AG10803 (cell line): ENCODE data around the gene KLC1.

Experiments
- DNase-seq: peaks from one replicate; pipeline ENCODE4 v3.0.0; 2010; ENCODE audit warnings: low read depth
- H3K4me3 ChIP-seq: 2 replicates; pipeline ENCODE4 v1.5.1; 2011; ENCODE audit warnings: mild to moderate bottlenecking, low read length, control low read depth
- TF ChIP-seq, protein P1 (sequence below): conservative IDR thresholded peaks from 2 replicates; pipeline ENCODE4 v1.5.1; 2011; ENCODE audit warnings: mild to moderate bottlenecking, low read length, control low read depth, inconsistent platforms

KLC1 gene

DNA sequence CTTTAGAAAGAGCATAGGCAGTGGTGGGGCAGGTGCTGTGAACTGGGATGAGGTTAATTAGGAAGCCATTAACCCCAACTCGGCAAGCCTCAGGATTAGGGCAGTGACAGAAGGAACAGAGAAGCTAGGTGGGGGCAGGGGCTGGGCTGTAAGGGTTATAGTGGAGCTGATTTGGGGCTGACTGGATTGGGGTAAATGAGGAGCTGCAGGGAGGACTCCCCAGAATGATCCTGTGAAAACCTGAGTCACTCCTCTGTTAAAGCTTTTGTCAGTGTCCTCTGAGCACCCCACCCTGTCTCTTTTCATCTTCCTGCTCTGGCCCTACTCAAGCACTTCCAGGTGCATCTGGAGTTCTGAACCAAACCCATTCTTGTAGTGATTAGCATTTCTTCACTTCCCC, 4.4 kb downstream of the KLC1 start:
- no peak overlapping the region for H3K4me3 ChIP-seq
- DNase-seq = no peak
- TF ChIP-seq, protein P1, sequence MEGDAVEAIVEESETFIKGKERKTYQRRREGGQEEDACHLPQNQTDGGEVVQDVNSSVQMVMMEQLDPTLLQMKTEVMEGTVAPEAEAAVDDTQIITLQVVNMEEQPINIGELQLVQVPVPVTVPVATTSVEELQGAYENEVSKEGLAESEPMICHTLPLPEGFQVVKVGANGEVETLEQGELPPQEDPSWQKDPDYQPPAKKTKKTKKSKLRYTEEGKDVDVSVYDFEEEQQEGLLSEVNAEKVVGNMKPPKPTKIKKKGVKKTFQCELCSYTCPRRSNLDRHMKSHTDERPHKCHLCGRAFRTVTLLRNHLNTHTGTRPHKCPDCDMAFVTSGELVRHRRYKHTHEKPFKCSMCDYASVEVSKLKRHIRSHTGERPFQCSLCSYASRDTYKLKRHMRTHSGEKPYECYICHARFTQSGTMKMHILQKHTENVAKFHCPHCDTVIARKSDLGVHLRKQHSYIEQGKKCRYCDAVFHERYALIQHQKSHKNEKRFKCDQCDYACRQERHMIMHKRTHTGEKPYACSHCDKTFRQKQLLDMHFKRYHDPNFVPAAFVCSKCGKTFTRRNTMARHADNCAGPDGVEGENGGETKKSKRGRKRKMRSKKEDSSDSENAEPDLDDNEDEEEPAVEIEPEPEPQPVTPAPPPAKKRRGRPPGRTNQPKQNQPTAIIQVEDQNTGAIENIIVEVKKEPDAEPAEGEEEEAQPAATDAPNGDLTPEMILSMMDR = no peak

DNA sequence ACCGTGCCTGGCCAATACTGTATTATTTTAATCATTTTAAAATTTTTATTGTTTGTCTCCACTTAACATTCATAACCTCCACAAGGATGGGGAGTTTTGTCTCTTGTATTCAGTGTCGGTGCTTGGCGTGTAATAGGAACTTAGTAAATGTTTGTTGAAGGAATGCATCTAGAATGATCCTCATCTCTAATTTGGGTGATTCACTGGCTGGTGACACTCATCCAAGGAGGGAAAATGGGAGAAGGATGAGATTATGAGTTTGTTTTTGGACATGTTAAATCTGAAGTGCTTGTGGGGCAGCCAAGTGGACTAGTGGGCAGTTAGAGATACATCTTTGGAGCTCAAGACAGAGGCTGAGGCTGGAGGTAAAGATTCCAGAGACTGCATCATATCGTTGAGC, 5.1 kb downstream of the KLC1 start:
- no peak for DNase-seq
- TF ChIP-seq, protein P1 = no peak
- H3K4me3 ChIP-seq = no peak overlapping the region

DNA sequence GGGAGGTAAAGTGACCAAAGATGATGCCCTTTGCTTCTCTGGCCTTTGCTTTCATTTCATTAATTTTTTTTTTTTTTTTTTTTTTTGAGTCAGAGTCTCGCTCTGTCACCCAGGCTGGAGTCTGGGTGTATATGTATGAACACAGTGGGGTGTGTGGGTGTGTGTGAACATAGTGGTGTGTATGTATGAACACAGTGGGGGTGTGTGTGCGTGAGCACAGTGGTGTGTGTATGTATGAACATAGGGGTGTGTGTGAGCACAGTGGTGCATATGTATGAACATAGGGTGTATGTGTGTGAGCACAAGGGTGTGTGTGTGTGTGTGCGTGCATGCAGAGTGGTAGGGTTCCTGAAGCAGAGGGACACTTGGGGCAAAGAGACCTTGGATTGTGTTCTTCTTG, 9.6 kb downstream of the KLC1 start:
- TF ChIP-seq, protein P1 = no peak
- DNase-seq = no peak
- H3K4me3 ChIP-seq = no peak overlapping the region

DNA sequence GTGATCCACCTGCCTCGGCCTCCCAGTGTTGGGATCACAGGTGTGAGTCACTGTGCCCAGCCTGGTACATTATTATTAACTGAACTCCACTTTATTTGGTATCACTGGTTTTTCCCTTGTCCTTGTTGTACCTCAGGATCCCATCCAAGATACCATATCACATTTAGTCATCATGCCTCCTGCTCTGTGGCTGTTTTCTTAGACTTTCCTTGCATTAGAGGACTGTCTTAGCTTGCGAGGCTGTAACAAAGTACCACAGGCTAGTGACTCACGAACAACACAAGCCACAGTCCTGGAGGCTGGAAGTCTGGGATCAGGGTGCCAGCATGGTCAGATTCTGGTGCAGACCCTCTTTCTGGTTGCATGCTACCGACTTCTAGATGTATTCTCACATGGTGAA, 12.2 kb downstream of the KLC1 start:
- no peak overlapping the region for H3K4me3 ChIP-seq
- no peak for DNase-seq
- TF ChIP-seq, protein P1 = no peak

DNA sequence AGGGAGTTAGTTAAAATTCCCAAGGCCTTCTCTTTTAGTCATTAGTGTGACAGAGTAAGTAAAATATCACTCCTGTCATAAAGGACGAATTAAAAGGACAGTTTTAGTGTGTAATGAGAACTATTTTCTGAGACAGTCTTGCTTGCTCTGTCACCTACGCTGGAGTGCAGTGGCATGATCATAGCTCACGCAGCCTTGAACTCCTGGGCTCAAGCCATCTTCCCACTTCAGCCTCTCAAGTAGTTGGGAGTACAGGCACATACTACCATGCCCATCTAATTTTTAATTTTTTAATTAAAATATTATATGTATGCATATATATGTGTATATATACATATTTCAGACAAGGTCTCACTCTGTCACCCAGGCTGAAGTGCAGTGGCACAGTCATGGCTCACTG, 17.2 kb downstream of the KLC1 start:
- TF ChIP-seq, protein P1 = no peak
- H3K4me3 ChIP-seq = no peak overlapping the region
- DNase-seq = no peak

DNA sequence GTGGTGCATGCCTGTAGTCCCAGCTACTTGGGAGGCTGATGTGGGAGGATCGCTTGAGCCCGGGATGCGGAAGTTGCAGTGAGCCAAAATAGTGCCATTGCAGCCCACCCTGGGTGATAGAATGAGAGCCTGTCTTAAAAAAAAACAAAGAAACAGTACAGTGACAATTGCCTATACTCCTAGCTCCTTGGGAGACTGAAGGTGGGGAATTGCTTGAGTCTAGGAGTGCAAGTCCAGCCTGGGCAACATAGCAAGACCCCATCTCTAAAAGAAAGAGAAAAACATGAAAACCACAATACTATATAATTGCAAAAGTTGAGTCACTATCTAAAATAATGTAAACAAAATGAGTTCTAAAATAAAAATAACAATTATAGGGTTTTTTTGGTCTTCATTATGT, 20.0 kb downstream of the KLC1 start:
- no peak for DNase-seq
- TF ChIP-seq, protein P1 = no peak
- H3K4me3 ChIP-seq = no peak overlapping the region

DNA sequence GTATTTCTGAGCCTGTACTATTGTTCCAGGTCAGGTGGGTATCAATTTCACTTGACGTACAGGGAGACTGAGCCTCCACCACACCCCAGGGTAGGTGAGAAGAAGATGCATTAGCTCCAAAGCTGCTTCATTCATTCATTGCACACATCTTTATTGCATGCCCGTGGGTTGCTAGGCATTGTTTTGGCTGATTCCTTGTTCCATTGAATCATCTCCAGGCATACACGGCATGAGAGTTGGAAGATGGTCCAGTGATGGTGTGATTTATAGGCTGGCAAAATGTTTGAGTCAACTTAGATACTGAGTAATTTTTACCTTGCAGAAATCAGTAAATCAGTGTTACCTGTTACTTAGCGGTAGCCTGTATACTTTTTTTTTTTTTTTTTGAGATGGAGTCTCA, 21.2 kb downstream of the KLC1 start:
- TF ChIP-seq, protein P1 = no peak
- DNase-seq = no peak
- no peak overlapping the region for H3K4me3 ChIP-seq
